ENCODE data around the gene FBLN2. TPM values are rescaled to one million over a fixed set of nuclear protein-coding genes. Genes with fewer than 3 reads are reported as not detected.

Gene FBLN2
- total RNA-seq, 2 donors from 2014 or later, result 10.5 to 24.1 TPM

GRCh38 chr3:13648060-13649001, 99.4 kb downstream of the FBLN2 start:
- H3K9ac ChIP-seq (ENCODE audit: low read depth in 2 of 2, low read length in 2 of 2), result no peak overlapping the region
- peak; percentile 94 for TF ChIP-seq CTCF (IDR thresholded peaks at IDR 0.05)
- H3K36me3 ChIP-seq, result no peaks in the 10 kb centered on the region
- H3K27me3 ChIP-seq, result no peaks in the 10 kb centered on the region
- H3K27ac ChIP-seq, result no peak overlapping the region
- peaks cover 9% of the 10 kb centered on the region for H3K4me1 ChIP-seq
- no peaks in the 10 kb centered on the region for H3K9me3 ChIP-seq
- no peak overlapping the region for H3K4me3 ChIP-seq
- intact Hi-C loops (cut with DNase I), result no loop called here
- peak; percentile 73 for DNase-seq

- Histone ChIP-seq H3K9ac (ENCODE audit: low read depth in 2 of 2, low read length in 2 of 2) (no peak overlapping the region), H3K27ac (no peak overlapping the region), H3K4me3 (no peak overlapping the region), H3K27me3 (peaks cover 6% of the 10 kb centered on the region), H3K36me3 (no peaks in the 10 kb centered on the region), H3K9me3 (no peaks in the 10 kb centered on the region), H3K4me1 (peaks cover 9% of the 10 kb centered on the region)
- intact Hi-C loops (cut with DNase I), result loop anchor here (2.0 to 5.0 kb wide), 2 partner anchors 156 to 558 kb away; no protein-coding TSS in a partner anchor
- TF ChIP-seq CTCF (IDR thresholded peaks at IDR 0.05), result peak; percentile 100
- peak; percentile 76 for DNase-seq
Observed at GRCh38 chr3:13650210-13651056, 101.5 kb downstream of the FBLN2 start.

- no peak overlapping the region for H3K27ac ChIP-seq
- H3K27me3 ChIP-seq, result peaks cover 10% of the 10 kb centered on the region
- peaks cover 9% of the 10 kb centered on the region for H3K4me1 ChIP-seq
- H3K9me3 ChIP-seq, result no peaks in the 10 kb centered on the region
- no peak overlapping the region for H3K9ac ChIP-seq (ENCODE audit: low read depth in 2 of 2, low read length in 2 of 2)
- no peaks in the 10 kb centered on the region for H3K36me3 ChIP-seq
- no peak for DNase-seq
- no peak for TF ChIP-seq CTCF (IDR thresholded peaks at IDR 0.05)
- intact Hi-C loops (cut with DNase I), result loop anchor here (2.0 to 5.0 kb wide), 2 partner anchors 156 to 559 kb away; no protein-coding TSS in a partner anchor
- H3K4me3 ChIP-seq, result no peak overlapping the region
Observed at GRCh38 chr3:13651057-13651400, 102.1 kb downstream of the FBLN2 start.

GRCh38 chr3:13651775-13652428, 103.0 kb downstream of the FBLN2 start:
- no peaks in the 10 kb centered on the region for H3K36me3 ChIP-seq
- H3K27ac ChIP-seq, result no peak overlapping the region
- no peaks in the 10 kb centered on the region for H3K9me3 ChIP-seq
- TF ChIP-seq CTCF (IDR thresholded peaks at IDR 0.05), result no peak
- peaks cover 10% of the 10 kb centered on the region for H3K27me3 ChIP-seq
- H3K4me3 ChIP-seq, result no peak overlapping the region
- no peak for DNase-seq
- H3K4me1 ChIP-seq, result peaks cover 9% of the 10 kb centered on the region
- H3K9ac ChIP-seq (ENCODE audit: low read depth in 2 of 2, low read length in 2 of 2), result no peak overlapping the region
- intact Hi-C loops (cut with DNase I), result loop anchor here (2.0 to 5.0 kb wide), 2 partner anchors 157 to 560 kb away; no protein-coding TSS in a partner anchor

- no peaks in the 10 kb centered on the region for H3K9me3 ChIP-seq
- peaks cover 10% of the 10 kb centered on the region for H3K27me3 ChIP-seq
- no peak for DNase-seq
- no peak for TF ChIP-seq CTCF (IDR thresholded peaks at IDR 0.05)
- H3K4me1 ChIP-seq, result peaks cover 9% of the 10 kb centered on the region
- H3K27ac ChIP-seq, result no peak overlapping the region
- no peaks in the 10 kb centered on the region for H3K36me3 ChIP-seq
- intact Hi-C loops (cut with DNase I), result loop anchor here (5.0 kb wide), 1 partner anchor 560 kb away; no protein-coding TSS in a partner anchor
- H3K9ac ChIP-seq (ENCODE audit: low read depth in 2 of 2, low read length in 2 of 2), result no peak overlapping the region
- no peak overlapping the region for H3K4me3 ChIP-seq
Observed at GRCh38 chr3:13652728-13653127, 103.8 kb downstream of the FBLN2 start.
